ENCODE measurements around the gene HBS1L.

The HBS1L gene

GRCh38 chr6:135036731-135037420, 17.7 kb downstream of the HBS1L start:
- DNase-seq (ENCODE audit: low spot score): no peak

- DNase-seq (ENCODE audit: low spot score): no peak
Measured at GRCh38 chr6:135033238-135033637, 21.4 kb downstream of the HBS1L start.

GRCh38 chr6:135030532-135031178, 24.0 kb downstream of the HBS1L start:
- DNase-seq (ENCODE audit: low spot score): no peak

GRCh38 chr6:135030056-135030473, 24.6 kb downstream of the HBS1L start:
- DNase-seq (ENCODE audit: low spot score): no peak

GRCh38 chr6:135025775-135026174, 28.8 kb downstream of the HBS1L start:
- no peak for DNase-seq (ENCODE audit: low spot score)

- DNase-seq (ENCODE audit: low spot score): no peak
Measured at GRCh38 chr6:135025175-135025574, 29.4 kb downstream of the HBS1L start.

- DNase-seq (ENCODE audit: low spot score): no peak
Measured at GRCh38 chr6:135022050-135022697, 32.4 kb downstream of the HBS1L start.

GRCh38 chr6:135021310-135022049, 33.1 kb downstream of the HBS1L start:
- DNase-seq (ENCODE audit: low spot score): no peak

- DNase-seq (ENCODE audit: low spot score): no peak
Measured at GRCh38 chr6:135018941-135019340, 35.7 kb downstream of the HBS1L start.

- DNase-seq (ENCODE audit: low spot score): no peak
Measured at GRCh38 chr6:135018052-135018451, 36.6 kb downstream of the HBS1L start.

- no peak for DNase-seq (ENCODE audit: low spot score)
Measured at GRCh38 chr6:135014353-135014832, 40.2 kb downstream of the HBS1L start.

- DNase-seq (ENCODE audit: low spot score): no peak
Measured at GRCh38 chr6:135013211-135013610, 41.4 kb downstream of the HBS1L start.

GRCh38 chr6:135012764-135013163, 41.9 kb downstream of the HBS1L start:
- no peak for DNase-seq (ENCODE audit: low spot score)

- no peak for DNase-seq (ENCODE audit: low spot score)
Measured at GRCh38 chr6:135012349-135012748, 42.3 kb downstream of the HBS1L start.

- DNase-seq (ENCODE audit: low spot score): no peak
Measured at GRCh38 chr6:135008941-135009290, 45.7 kb downstream of the HBS1L start.

GRCh38 chr6:135008072-135008940, 46.3 kb downstream of the HBS1L start:
- DNase-seq (ENCODE audit: low spot score): no peak

- DNase-seq (ENCODE audit: low spot score): no peak
Measured at GRCh38 chr6:135006386-135006914, 48.2 kb downstream of the HBS1L start.

- DNase-seq (ENCODE audit: low spot score): no peak
Measured at GRCh38 chr6:135004399-135004798, 50.2 kb downstream of the HBS1L start.

GRCh38 chr6:135002974-135003703, 51.5 kb downstream of the HBS1L start:
- no peak for DNase-seq (ENCODE audit: low spot score)

GRCh38 chr6:135002229-135002844, 52.3 kb downstream of the HBS1L start:
- DNase-seq (ENCODE audit: low spot score): no peak
